Adrenal gland (tissue), 5 donors: ENCODE measurements around the gene ZNF644.

Experiments used
- CTCF ChIP-seq, 6 experiments: fragments of 450-650 bp in 4 of 6; fragments of 200-600 bp in 2 of 6; sonication (generic) in 1 of 6; IDR thresholded peaks; 1 replicate in 5 of 6; 2 replicates in 1 of 6; pipeline versions ENCODE4 v1.5.1 to v1.8.0; 2016 to 2021; ENCODE audit warnings: antibody characterized with exemption in 6 of 6, mild to moderate bottlenecking in 2 of 6, moderate library complexity in 1 of 6
- POLR2A ChIP-seq, 2 donors: fragments of 450-650 bp; IDR thresholded peaks; one replicate each; pipeline ENCODE4 v1.6.1; 2017; ENCODE audit warnings: antibody characterized with exemption in 2 of 2, mild to moderate bottlenecking in 2 of 2, moderate library complexity in 1 of 2
- donor health status: DM: no; HTN: no; CAD: no.

GRCh38 chr1:91054780-91055481, 33.1 kb upstream of the ZNF644 start:
- TF ChIP-seq CTCF (IDR thresholded peaks at IDR 0.05) (no peak), POLR2A (IDR thresholded peaks at IDR 0.05) (no peak)
